Measurements from ENCODE around the gene PTPRN2. TPM values are rescaled to one million over a fixed set of nuclear protein-coding genes. Genes with fewer than 3 reads are reported as not detected.

The PTPRN2 gene
- total RNA-seq, 2 experiments from 2014 or later: 0.70 TPM; not detected in 1

DNA sequence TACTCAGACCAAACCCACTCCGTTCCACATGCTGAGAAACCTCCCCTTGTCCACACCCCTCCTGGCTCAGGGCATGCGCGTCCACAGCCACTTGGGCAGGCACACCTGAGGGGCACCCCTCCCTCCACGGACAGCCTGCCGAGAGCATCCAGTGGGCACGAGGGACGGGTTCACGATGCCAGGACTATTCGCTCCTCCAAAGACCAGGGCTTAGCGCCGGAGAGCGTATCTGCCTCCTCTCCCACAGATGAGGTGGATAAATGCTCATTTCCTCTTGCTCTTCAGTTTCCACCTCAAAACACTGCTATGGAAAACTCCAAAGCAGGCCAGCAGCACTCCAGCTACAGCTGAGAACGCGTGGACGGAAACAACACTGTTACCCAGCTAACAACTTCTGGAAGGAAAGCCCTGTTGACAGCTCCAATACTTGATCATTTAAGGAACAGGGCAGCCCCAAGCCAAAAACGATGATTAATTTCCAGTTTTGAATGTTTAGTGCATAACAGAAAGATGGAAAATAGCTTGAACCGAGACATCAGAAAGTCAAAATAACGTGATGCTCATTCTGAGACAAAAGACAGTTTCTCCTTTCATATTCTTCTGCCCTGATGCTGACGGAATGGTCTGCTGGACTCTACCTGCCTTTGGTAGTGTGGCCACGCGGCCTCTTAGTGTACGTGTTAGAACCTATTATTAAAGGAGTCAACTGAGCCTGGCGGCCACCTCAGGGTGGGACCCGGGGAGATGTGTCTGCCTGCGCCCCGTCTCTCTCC lies 1046.1 kb downstream of the PTPRN2 start:
- no peak overlapping the region for H3K4me2 ChIP-seq (ENCODE audit: low read length)
- no peak for DNase-seq (ENCODE audit: low spot score)
- no peak overlapping the region for H3K4me3 ChIP-seq (ENCODE audit: low read depth, low read length, poor library complexity, severe bottlenecking)
- H2AFZ ChIP-seq (ENCODE audit: low read length): no peak overlapping the region
- H4K20me1 ChIP-seq (ENCODE audit: insufficient read depth, low read length): no peaks in the 10 kb centered on the region
- intact Hi-C loops (cut with micrococcal nuclease; ENCODE audit: unreplicated experiment): no loop called here
- H3K4me1 ChIP-seq (ENCODE audit: insufficient read depth, low read length, poor library complexity, severe bottlenecking): no peaks in the 10 kb centered on the region
- BruUV-seq (replicated peaks): no TSS peak
- no peak overlapping the region for H3K27ac ChIP-seq (ENCODE audit: low read depth, low read length, poor library complexity, severe bottlenecking)
- ChIA-PET CTCF (ENCODE audit: unreplicated experiment) (no interaction called here), POLR2A (no interaction called here)
- H3K9me3 ChIP-seq (ENCODE audit: low read length): no peaks in the 10 kb centered on the region
- no peaks in the 10 kb centered on the region for H3K79me2 ChIP-seq (ENCODE audit: insufficient read depth, low read depth, low read length)
- no peaks in the 10 kb centered on the region for H3K36me3 ChIP-seq (ENCODE audit: insufficient read depth, low read length)
- no peak for TF ChIP-seq EZH2phosphoT487 (IDR thresholded peaks at IDR 0.05; ENCODE audit: borderline replicate concordance, low read depth, low read length)
- TF ChIP-seq, protein P1, sequence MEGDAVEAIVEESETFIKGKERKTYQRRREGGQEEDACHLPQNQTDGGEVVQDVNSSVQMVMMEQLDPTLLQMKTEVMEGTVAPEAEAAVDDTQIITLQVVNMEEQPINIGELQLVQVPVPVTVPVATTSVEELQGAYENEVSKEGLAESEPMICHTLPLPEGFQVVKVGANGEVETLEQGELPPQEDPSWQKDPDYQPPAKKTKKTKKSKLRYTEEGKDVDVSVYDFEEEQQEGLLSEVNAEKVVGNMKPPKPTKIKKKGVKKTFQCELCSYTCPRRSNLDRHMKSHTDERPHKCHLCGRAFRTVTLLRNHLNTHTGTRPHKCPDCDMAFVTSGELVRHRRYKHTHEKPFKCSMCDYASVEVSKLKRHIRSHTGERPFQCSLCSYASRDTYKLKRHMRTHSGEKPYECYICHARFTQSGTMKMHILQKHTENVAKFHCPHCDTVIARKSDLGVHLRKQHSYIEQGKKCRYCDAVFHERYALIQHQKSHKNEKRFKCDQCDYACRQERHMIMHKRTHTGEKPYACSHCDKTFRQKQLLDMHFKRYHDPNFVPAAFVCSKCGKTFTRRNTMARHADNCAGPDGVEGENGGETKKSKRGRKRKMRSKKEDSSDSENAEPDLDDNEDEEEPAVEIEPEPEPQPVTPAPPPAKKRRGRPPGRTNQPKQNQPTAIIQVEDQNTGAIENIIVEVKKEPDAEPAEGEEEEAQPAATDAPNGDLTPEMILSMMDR (conservative IDR thresholded peaks at IDR 0.05; ENCODE audit: low read length): no peak
- H3K9me2 ChIP-seq (ENCODE audit: insufficient read depth, low read length): no peaks in the 10 kb centered on the region

DNA sequence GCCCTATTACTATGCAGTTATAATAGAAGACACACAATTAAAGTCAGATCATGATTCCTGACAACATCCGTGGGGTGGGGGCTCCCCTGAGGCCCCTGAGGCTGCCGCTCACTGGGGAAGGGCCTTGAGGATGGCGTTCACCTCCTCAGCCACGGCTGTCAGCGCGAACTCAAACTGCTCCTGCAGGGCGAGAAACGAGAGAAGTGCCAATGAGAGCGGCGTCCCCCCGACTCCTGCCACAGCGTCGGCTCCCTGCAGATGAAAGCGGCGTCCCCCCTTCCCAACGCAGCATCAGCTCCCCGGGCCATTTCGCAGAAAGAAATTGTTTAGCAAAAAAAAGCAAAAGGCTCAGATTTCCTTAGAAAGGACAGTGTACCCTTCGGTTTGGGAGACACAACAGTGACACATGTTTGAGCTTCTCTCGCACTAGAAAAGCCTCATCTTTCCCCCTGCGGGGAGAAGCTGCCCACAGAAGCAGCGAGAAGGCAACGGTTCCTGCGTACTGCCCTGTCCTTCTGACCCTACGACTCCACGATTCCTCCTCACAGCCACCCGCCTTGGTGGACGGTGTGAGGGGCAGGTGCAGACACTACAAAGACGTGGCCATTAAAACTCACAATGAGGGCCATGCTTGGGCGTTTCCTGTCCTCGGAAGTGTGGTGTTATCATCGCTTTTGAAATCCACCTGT lies 1046.9 kb downstream of the PTPRN2 start:
- H3K4me3 ChIP-seq (ENCODE audit: low read depth, low read length, poor library complexity, severe bottlenecking): no peak overlapping the region
- intact Hi-C loops (cut with micrococcal nuclease; ENCODE audit: unreplicated experiment): no loop called here
- H3K9me3 ChIP-seq (ENCODE audit: low read length): no peaks in the 10 kb centered on the region
- no peaks in the 10 kb centered on the region for H3K79me2 ChIP-seq (ENCODE audit: insufficient read depth, low read depth, low read length)
- POLR2A ChIA-PET: no interaction called here
- H4K20me1 ChIP-seq (ENCODE audit: insufficient read depth, low read length): no peaks in the 10 kb centered on the region
- DNase-seq (ENCODE audit: low spot score): no peak
- H2AFZ ChIP-seq (ENCODE audit: low read length): no peak overlapping the region
- H3K27ac ChIP-seq (ENCODE audit: low read depth, low read length, poor library complexity, severe bottlenecking): no peak overlapping the region
- no peaks in the 10 kb centered on the region for H3K9me2 ChIP-seq (ENCODE audit: insufficient read depth, low read length)
- TF ChIP-seq EZH2phosphoT487 (IDR thresholded peaks at IDR 0.05; ENCODE audit: borderline replicate concordance, low read depth, low read length): no peak
- TF ChIP-seq, protein P1 (conservative IDR thresholded peaks at IDR 0.05; ENCODE audit: low read length): no peak
- H3K36me3 ChIP-seq (ENCODE audit: insufficient read depth, low read length): no peaks in the 10 kb centered on the region
- CTCF ChIA-PET (ENCODE audit: unreplicated experiment): no interaction called here
- H3K4me2 ChIP-seq (ENCODE audit: low read length): no peak overlapping the region
- BruUV-seq (replicated peaks): no TSS peak
- no peaks in the 10 kb centered on the region for H3K4me1 ChIP-seq (ENCODE audit: insufficient read depth, low read length, poor library complexity, severe bottlenecking)

DNA sequence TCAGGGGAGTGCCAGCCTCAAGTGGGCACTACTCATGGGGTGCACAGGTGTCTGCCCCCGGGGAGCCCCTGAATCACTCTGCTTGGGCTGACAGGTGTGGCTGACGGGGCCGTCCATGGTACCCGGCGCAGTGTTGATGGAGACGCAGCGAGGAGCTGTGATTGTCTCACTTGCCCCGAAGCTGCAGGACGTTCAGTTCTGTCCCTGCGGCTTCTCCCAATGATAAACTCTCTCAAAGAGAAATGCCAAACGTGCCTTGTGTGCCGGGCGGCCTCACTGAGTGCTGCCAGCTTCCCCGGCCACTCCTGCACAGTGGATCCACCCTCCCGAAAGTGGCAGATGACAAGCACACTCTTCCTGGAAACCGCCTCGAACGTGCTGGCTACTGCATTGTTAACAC lies 1047.6 kb downstream of the PTPRN2 start:
- POLR2A ChIA-PET: no interaction called here
- Histone ChIP-seq H3K4me2 (ENCODE audit: low read length) (no peak overlapping the region), H3K4me3 (ENCODE audit: low read depth, low read length, poor library complexity, severe bottlenecking) (no peak overlapping the region), H3K9me2 (ENCODE audit: insufficient read depth, low read length) (no peaks in the 10 kb centered on the region), H3K27ac (ENCODE audit: low read depth, low read length, poor library complexity, severe bottlenecking) (no peak overlapping the region), H3K4me1 (ENCODE audit: insufficient read depth, low read length, poor library complexity, severe bottlenecking) (no peaks in the 10 kb centered on the region), H4K20me1 (ENCODE audit: insufficient read depth, low read length) (no peaks in the 10 kb centered on the region), H3K9me3 (ENCODE audit: low read length) (no peaks in the 10 kb centered on the region), H3K36me3 (ENCODE audit: insufficient read depth, low read length) (no peaks in the 10 kb centered on the region), H2AFZ (ENCODE audit: low read length) (no peak overlapping the region), H3K79me2 (ENCODE audit: insufficient read depth, low read depth, low read length) (no peaks in the 10 kb centered on the region)
- intact Hi-C loops (cut with micrococcal nuclease; ENCODE audit: unreplicated experiment): no loop called here
- CTCF ChIA-PET (ENCODE audit: unreplicated experiment): no interaction called here
- TF ChIP-seq, protein P1 (conservative IDR thresholded peaks at IDR 0.05; ENCODE audit: low read length): no peak
- TF ChIP-seq EZH2phosphoT487 (IDR thresholded peaks at IDR 0.05; ENCODE audit: borderline replicate concordance, low read depth, low read length): no peak
- no TSS peak for BruUV-seq (replicated peaks)
- no peak for DNase-seq (ENCODE audit: low spot score)

All from OCI-LY7 (cell line).